ENCODE results near the gene YBX2. TPM values are rescaled to one million over a fixed set of nuclear protein-coding genes. Genes with fewer than 3 reads are reported as not detected.
"Not testable (repeated sequence)": the region's sequence is repeated elsewhere in the genome, so short reads cannot be mapped to it uniquely, and the experiment has no call there.

Gene YBX2
- 0.96 TPM for total RNA-seq (ENCODE audit: insufficient read depth, low replicate concordance)

GRCh38 chr17:7294614-7295153 lies at the start of gene YBX2:
Gene YBX2, minus strand, starts transcription at chr17:7294639. Its CDS starts 139 bp downstream, at chr17:7294500.
- DNase-seq (ENCODE audit: low spot score): no peak

- DNase-seq (ENCODE audit: low spot score): no peak
Observed at GRCh38 chr17:7343250-7343649, 48.8 kb upstream of the YBX2 start.

GRCh38 chr17:7341842-7342241 lies 47.4 kb upstream of the YBX2 start:
- no peak for DNase-seq (ENCODE audit: low spot score)

GRCh38 chr17:7340179-7340578 lies 45.7 kb upstream of the YBX2 start:
- DNase-seq (ENCODE audit: low spot score): no peak

- DNase-seq (ENCODE audit: low spot score): not testable (repeated sequence)
Observed at GRCh38 chr17:7337600-7337999, 43.2 kb upstream of the YBX2 start.

- no peak for DNase-seq (ENCODE audit: low spot score)
Observed at GRCh38 chr17:7336240-7337175, 42.1 kb upstream of the YBX2 start, which contains the start of gene ACAP1. Gene ACAP1, plus strand, starts transcription at chr17:7336529. Its CDS starts 206 bp downstream, at chr17:7336735.

GRCh38 chr17:7335765-7336164 lies 41.3 kb upstream of the YBX2 start:
- DNase-seq (ENCODE audit: low spot score): not testable (repeated sequence)

- no peak for DNase-seq (ENCODE audit: low spot score)
Observed at GRCh38 chr17:7334938-7335538, 40.6 kb upstream of the YBX2 start.

- peak; percentile 43 for DNase-seq (ENCODE audit: low spot score)
Observed at GRCh38 chr17:7332600-7333069, 38.2 kb upstream of the YBX2 start.

GRCh38 chr17:7332111-7332510 lies 37.7 kb upstream of the YBX2 start:
- DNase-seq (ENCODE audit: low spot score): no peak

GRCh38 chr17:7330638-7331015 lies 36.2 kb upstream of the YBX2 start:
- no peak for DNase-seq (ENCODE audit: low spot score)

- DNase-seq (ENCODE audit: low spot score): peak; percentile 93
Observed at GRCh38 chr17:7329997-7330637, 35.7 kb upstream of the YBX2 start.

- DNase-seq (ENCODE audit: low spot score): peak; percentile 100
Observed at GRCh38 chr17:7329374-7329996, 35.0 kb upstream of the YBX2 start.

GRCh38 chr17:7328840-7329373 lies 34.5 kb upstream of the YBX2 start, which contains the start of gene NEURL4:
Gene NEURL4, minus strand, starts transcription at chr17:7329335. Its CDS starts 23 bp downstream, at chr17:7329312.
- no peak for DNase-seq (ENCODE audit: low spot score)

- DNase-seq (ENCODE audit: low spot score): no peak
Observed at GRCh38 chr17:7328009-7328408, 33.6 kb upstream of the YBX2 start.

- no peak for DNase-seq (ENCODE audit: low spot score)
Observed at GRCh38 chr17:7327501-7327900, 33.1 kb upstream of the YBX2 start.

GRCh38 chr17:7327056-7327455 lies 32.6 kb upstream of the YBX2 start:
- DNase-seq (ENCODE audit: low spot score): no peak

GRCh38 chr17:7326186-7326585 lies 31.7 kb upstream of the YBX2 start:
- no peak for DNase-seq (ENCODE audit: low spot score)

GRCh38 chr17:7325031-7325528 lies 30.6 kb upstream of the YBX2 start:
- no peak for DNase-seq (ENCODE audit: low spot score)

GRCh38 chr17:7324438-7324779 lies 30.0 kb upstream of the YBX2 start:
- DNase-seq (ENCODE audit: low spot score): no peak

All from umbilical cord (tissue), 2 donors.